Measurements from ENCODE around the gene THEMIS. TPM values are rescaled to one million over a fixed set of nuclear protein-coding genes. Genes with fewer than 3 reads are reported as not detected.
A peak's percentile ranks its signal among the peaks of the same experiment; 100 is the strongest.
"Not testable (repeated sequence)": the region's sequence is repeated elsewhere in the genome, so short reads cannot be mapped to it uniquely, and the experiment has no call there.

The THEMIS gene
- total RNA-seq, 2 donors from 2014 or later: not detected

GRCh38 chr6:127691146-127691545, 209.7 kb downstream of the THEMIS start:
- no peaks in the 10 kb centered on the region for H3K36me3 Mint-ChIP-seq (ENCODE audit: low read depth)
- no peak overlapping the region for H3K27ac Mint-ChIP-seq
- TF ChIP-seq CTCF (conservative IDR thresholded peaks at IDR 0.05): no peak
- Histone ChIP-seq H3K4me3 (ENCODE audit: low read length) (no peak overlapping the region), H3K36me3 (ENCODE audit: control insufficient read depth, insufficient read depth, low read length) (no peaks in the 10 kb centered on the region), H3K27ac (ENCODE audit: low read depth, low read length) (no peak overlapping the region), H3K9ac (ENCODE audit: extremely low read depth, low read length, poor library complexity, severe bottlenecking) (no peak overlapping the region), H3K4me1 (ENCODE audit: control insufficient read depth, insufficient read depth, low read length) (no peaks in the 10 kb centered on the region), H3K9me3 (ENCODE audit: control insufficient read depth, low read length) (no peaks in the 10 kb centered on the region), H3K27me3 (ENCODE audit: control insufficient read depth, insufficient read depth, low read length, poor library complexity, severe bottlenecking) (no peaks in the 10 kb centered on the region)
- H3K4me3 Mint-ChIP-seq: no peak overlapping the region
- no peaks in the 10 kb centered on the region for H3K27me3 Mint-ChIP-seq (ENCODE audit: insufficient read depth)
- H3K9me3 Mint-ChIP-seq: peaks cover 4% of the 10 kb centered on the region
- no peaks in the 10 kb centered on the region for H3K4me1 Mint-ChIP-seq
- DNase-seq: no peak

GRCh38 chr6:127690588-127690987, 210.3 kb downstream of the THEMIS start:
- H3K27me3 ChIP-seq (ENCODE audit: control insufficient read depth, insufficient read depth, low read length, poor library complexity, severe bottlenecking): no peaks in the 10 kb centered on the region
- H3K27ac ChIP-seq (ENCODE audit: low read depth, low read length): no peak overlapping the region
- no peak for TF ChIP-seq CTCF (conservative IDR thresholded peaks at IDR 0.05)
- H3K4me1 ChIP-seq (ENCODE audit: control insufficient read depth, insufficient read depth, low read length): no peaks in the 10 kb centered on the region
- H3K27me3 Mint-ChIP-seq (ENCODE audit: insufficient read depth): no peaks in the 10 kb centered on the region
- DNase-seq: no peak
- no peaks in the 10 kb centered on the region for H3K36me3 ChIP-seq (ENCODE audit: control insufficient read depth, insufficient read depth, low read length)
- no peaks in the 10 kb centered on the region for H3K4me1 Mint-ChIP-seq
- H3K9me3 ChIP-seq (ENCODE audit: control insufficient read depth, low read length): no peaks in the 10 kb centered on the region
- H3K4me3 Mint-ChIP-seq: no peak overlapping the region
- H3K27ac Mint-ChIP-seq: no peak overlapping the region
- H3K4me3 ChIP-seq (ENCODE audit: low read length): no peak overlapping the region
- no peak overlapping the region for H3K9ac ChIP-seq (ENCODE audit: extremely low read depth, low read length, poor library complexity, severe bottlenecking)
- no peaks in the 10 kb centered on the region for H3K36me3 Mint-ChIP-seq (ENCODE audit: low read depth)
- H3K9me3 Mint-ChIP-seq: peaks cover 4% of the 10 kb centered on the region

GRCh38 chr6:127690092-127690491, 210.8 kb downstream of the THEMIS start:
- Mint-ChIP-seq H3K36me3 (ENCODE audit: low read depth) (no peaks in the 10 kb centered on the region), H3K27ac (no peak overlapping the region), H3K9me3 (peaks cover 4% of the 10 kb centered on the region), H3K4me1 (no peaks in the 10 kb centered on the region), H3K27me3 (ENCODE audit: insufficient read depth) (no peaks in the 10 kb centered on the region), H3K4me3 (no peak overlapping the region)
- Histone ChIP-seq H3K9ac (ENCODE audit: extremely low read depth, low read length, poor library complexity, severe bottlenecking) (no peak overlapping the region), H3K36me3 (ENCODE audit: control insufficient read depth, insufficient read depth, low read length) (no peaks in the 10 kb centered on the region), H3K27ac (ENCODE audit: low read depth, low read length) (no peak overlapping the region), H3K4me1 (ENCODE audit: control insufficient read depth, insufficient read depth, low read length) (no peaks in the 10 kb centered on the region), H3K9me3 (ENCODE audit: control insufficient read depth, low read length) (no peaks in the 10 kb centered on the region), H3K4me3 (ENCODE audit: low read length) (no peak overlapping the region), H3K27me3 (ENCODE audit: control insufficient read depth, insufficient read depth, low read length, poor library complexity, severe bottlenecking) (no peaks in the 10 kb centered on the region)
- no peak for DNase-seq
- peak; percentile 78 for TF ChIP-seq CTCF (conservative IDR thresholded peaks at IDR 0.05)

- H3K27ac Mint-ChIP-seq; H3K4me3 Mint-ChIP-seq; H3K27me3 Mint-ChIP-seq (ENCODE audit: insufficient read depth); H3K4me1 ChIP-seq (ENCODE audit: control insufficient read depth, insufficient read depth, low read length); H3K27ac ChIP-seq (ENCODE audit: low read depth, low read length); DNase-seq; H3K4me1 Mint-ChIP-seq; H3K9me3 Mint-ChIP-seq; H3K36me3 Mint-ChIP-seq (ENCODE audit: low read depth); H3K27me3 ChIP-seq (ENCODE audit: control insufficient read depth, insufficient read depth, low read length, poor library complexity, severe bottlenecking); H3K9ac ChIP-seq (ENCODE audit: extremely low read depth, low read length, poor library complexity, severe bottlenecking); H3K9me3 ChIP-seq (ENCODE audit: control insufficient read depth, low read length); H3K36me3 ChIP-seq (ENCODE audit: control insufficient read depth, insufficient read depth, low read length); H3K4me3 ChIP-seq (ENCODE audit: low read length): not testable (repeated sequence)
- WGBS, 2 experiments (ENCODE audit: insufficient coverage in 1 of 2, insufficient read length in 1 of 2): 83 to 84% methylated on average over 1 to 3 of the region's 3 CpGs
Observed at GRCh38 chr6:127687490-127687889, 213.4 kb downstream of the THEMIS start.
